Measurements from ENCODE around the gene TMEM218. TPM values are rescaled to one million over a fixed set of nuclear protein-coding genes. Genes with fewer than 3 reads are reported as not detected.

Gene TMEM218
- total RNA-seq, 1 experiment from 2014 or later: 17.9 TPM

GRCh38 chr11:125071846-125072217 is 39.6 kb downstream of the TMEM218 start:
- ATAC-seq (no peak), DNase-seq (ENCODE audit: low read depth, low spot score) (no peak)
- no peaks in the 10 kb centered on the region for H3K9me3 ChIP-seq (ENCODE audit: control insufficient read depth in 1 of 2, insufficient read depth in 1 of 2, low read depth in 1 of 2, low read length in 2 of 2)
- no peak overlapping the region for H3K4me2 ChIP-seq (ENCODE audit: low read length)
- ChIA-PET RAD21 (ENCODE audit: low non-redundant PET in 1 of 2, low total read pairs in 2 of 2, uncharacterized antibody in 2 of 2, unreplicated experiment in 2 of 2) (no interaction called here), POLR2A (interaction anchor here (1.8 kb wide), 1 partner anchor 40 kb away, joined by 4 read pairs; the partner anchor contains the start of gene TMEM218), CTCF (no interaction called here)
- H3K27me3 ChIP-seq (ENCODE audit: insufficient read depth, low read length): no peaks in the 10 kb centered on the region
- intact Hi-C loops (cut with micrococcal nuclease): no loop called here
- no peaks in the 10 kb centered on the region for H3K79me2 ChIP-seq (ENCODE audit: insufficient read depth, low read length)
- no peak overlapping the region for H3K27ac ChIP-seq (ENCODE audit: low read depth, low read length)
- H4K20me1 ChIP-seq (ENCODE audit: insufficient read depth): no peaks in the 10 kb centered on the region
- no peaks in the 10 kb centered on the region for H3K9me2 ChIP-seq (ENCODE audit: insufficient read depth)
- TF ChIP-seq EZH2 (IDR thresholded peaks at IDR 0.05) (no peak), ELF1 (IDR thresholded peaks at IDR 0.05; ENCODE audit: borderline replicate concordance, low read depth) (no peak), SRF (IDR thresholded peaks at IDR 0.05; ENCODE audit: low read depth) (no peak), FOSL1 (IDR thresholded peaks at IDR 0.05; ENCODE audit: low read depth) (no peak), REST (IDR thresholded peaks at IDR 0.05; ENCODE audit: low read depth) (no peak), ZFX (IDR thresholded peaks at IDR 0.05) (no peak), TCF7L2 (IDR thresholded peaks at IDR 0.05; ENCODE audit: borderline replicate concordance, extremely low read depth, insufficient read depth, insufficient read length) (no peak)
- H3K9ac ChIP-seq (ENCODE audit: low read length): no peak overlapping the region
- no TSS peak for BruUV-seq (replicated peaks)
- H2AFZ ChIP-seq (ENCODE audit: low read depth, low read length, poor library complexity, severe bottlenecking): no peak overlapping the region
- H3K4me1 ChIP-seq (ENCODE audit: control insufficient read depth in 1 of 2, insufficient read depth in 2 of 2, low read length in 2 of 2): peaks cover 20 to 45% of the 10 kb centered on the region in 2 experiments
- no peak overlapping the region for H3K4me3 ChIP-seq (replicated peaks in 1 of 2; ENCODE audit: low read depth in 1 of 2, low read length in 2 of 2)
- H3K36me3 ChIP-seq (ENCODE audit: control insufficient read depth in 1 of 2, insufficient read depth in 2 of 2, low read length in 2 of 2): no peaks in the 10 kb centered on the region

All from HCT116 (cell line).